GM23248 (cell line): ENCODE results near the gene SELENOM.

Source experiments
- EZH2 ChIP-seq: fragments of 200-600 bp; sonication (generic); IDR thresholded peaks from 2 replicates; pipeline ENCODE4 v1.6.1; 2018; ENCODE audit warnings: antibody characterized with exemption, mild to moderate bottlenecking; ENCODE audit not compliant: insufficient read depth, poor library complexity, severe bottlenecking
- EZH2phosphoT487 ChIP-seq: fragments of 200-600 bp; sonication (generic); IDR thresholded peaks from 2 replicates; pipeline ENCODE4 v1.6.1; 2018; ENCODE audit warnings: antibody characterized with exemption, moderate library complexity, mild to moderate bottlenecking, low read depth; ENCODE audit not compliant: insufficient read depth

DNA sequence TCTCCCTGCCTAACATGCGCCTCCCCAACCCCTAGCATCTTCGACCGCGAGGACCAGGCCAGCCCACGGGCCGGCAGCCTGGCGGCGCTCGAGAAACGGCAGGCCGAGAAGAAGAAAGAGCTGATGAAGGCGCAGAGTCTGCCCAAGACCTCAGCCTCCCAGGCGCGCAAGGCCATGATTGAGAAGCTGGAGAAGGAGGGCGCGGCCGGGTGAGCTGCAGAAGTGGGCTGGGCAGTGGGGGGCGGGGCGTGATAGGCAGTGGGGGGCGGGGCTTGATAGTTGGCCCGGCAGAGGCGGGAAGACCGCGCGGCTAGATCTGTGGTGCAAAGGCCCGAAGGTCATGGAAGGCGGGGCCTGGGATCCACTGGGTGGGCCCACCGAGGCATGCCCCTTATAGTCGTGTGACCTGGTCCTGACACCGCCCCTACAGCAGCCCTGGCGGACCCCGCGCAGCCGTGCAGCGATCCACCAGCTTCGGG, 8.7 kb downstream of the SELENOM start:
- TF ChIP-seq EZH2 (no peak), EZH2phosphoT487 (no peak)
